Activated CD4-positive, CD25-positive, alpha-beta regulatory T cell (primary cell): Measurements from ENCODE around the gene DUSP28.
"Not testable (repeated sequence)": the region's sequence is repeated elsewhere in the genome, so short reads cannot be mapped to it uniquely, and the experiment has no call there.

Source experiments
- DNase-seq, 4 experiments: peaks; one replicate each; lab custom pipeline; 2025; lab: John Stamatoyannopoulos, UW

The DUSP28 gene

DNA sequence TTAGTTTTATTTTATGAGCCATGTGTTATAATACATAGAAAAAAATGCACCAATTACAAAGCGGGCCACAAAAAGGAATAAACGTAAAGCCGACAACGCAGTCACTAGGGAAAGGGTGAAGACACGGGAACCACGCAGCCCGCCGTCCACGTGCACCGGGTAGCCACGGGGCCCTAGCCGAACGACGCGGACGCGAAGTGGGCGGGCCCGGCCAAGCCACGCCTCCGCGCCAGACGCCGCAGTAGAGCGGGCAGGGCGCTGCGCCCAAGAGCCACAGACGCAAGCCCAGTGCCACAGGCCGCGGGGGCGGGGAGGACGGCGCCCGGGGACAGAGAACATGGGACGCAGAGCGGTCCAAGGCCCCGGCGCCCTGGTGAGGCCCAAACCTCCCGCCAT lies at the start of gene DUSP28:
TSS of gene DUSP28 (plus strand) at position 274 of the 396 bp plus-strand sequence. CDS start 328 bp downstream, outside the sequence.
- peak; percentile 71 to 85 (median 80) for DNase-seq

- no peak for DNase-seq
Observed at GRCh38 chr2:240510513-240511210, 49.5 kb upstream of the DUSP28 start.

DNA sequence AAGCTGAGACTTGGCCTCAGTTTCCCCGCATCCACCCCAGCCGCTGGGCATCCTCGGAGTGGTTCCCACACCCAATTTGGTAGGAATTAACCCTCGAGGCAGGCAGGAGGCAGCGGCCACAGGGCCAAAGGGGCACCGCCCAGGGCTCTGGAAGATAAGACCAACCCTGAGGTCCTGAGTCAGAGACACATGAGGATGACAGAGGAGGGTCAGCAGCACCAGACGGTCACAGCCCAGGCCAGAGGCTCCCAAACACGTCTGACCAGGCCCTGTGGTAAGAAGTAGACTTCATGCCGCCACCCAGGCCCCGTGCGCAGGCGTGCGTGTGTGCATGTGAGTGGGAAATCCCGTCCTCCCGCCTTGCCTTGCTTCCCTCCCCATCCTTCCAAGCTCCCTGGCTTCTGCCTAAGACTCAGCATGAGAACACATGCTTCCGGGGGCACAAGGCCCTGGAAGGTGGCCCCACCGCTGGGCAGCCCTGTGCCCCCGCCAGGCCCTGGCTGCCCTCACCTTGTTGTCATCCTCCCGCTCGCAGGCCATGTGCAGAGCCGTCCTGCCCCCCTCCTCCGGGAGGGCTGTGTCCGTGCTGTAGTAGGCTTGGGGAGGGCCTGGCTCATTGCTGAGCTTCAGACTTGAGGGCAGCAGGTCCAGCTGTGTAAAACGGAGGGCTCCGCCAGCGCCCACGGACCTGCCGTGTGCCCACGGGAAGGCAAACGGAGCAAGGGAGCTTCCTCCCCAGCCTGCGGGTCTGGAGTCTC lies 48.6 kb upstream of the DUSP28 start:
- DNase-seq, result no peak

- DNase-seq, result no peak
Observed at GRCh38 chr2:240512109-240512485, 48.1 kb upstream of the DUSP28 start.

- DNase-seq, result no peak
Observed at GRCh38 chr2:240512666-240513535, 47.3 kb upstream of the DUSP28 start.

DNA sequence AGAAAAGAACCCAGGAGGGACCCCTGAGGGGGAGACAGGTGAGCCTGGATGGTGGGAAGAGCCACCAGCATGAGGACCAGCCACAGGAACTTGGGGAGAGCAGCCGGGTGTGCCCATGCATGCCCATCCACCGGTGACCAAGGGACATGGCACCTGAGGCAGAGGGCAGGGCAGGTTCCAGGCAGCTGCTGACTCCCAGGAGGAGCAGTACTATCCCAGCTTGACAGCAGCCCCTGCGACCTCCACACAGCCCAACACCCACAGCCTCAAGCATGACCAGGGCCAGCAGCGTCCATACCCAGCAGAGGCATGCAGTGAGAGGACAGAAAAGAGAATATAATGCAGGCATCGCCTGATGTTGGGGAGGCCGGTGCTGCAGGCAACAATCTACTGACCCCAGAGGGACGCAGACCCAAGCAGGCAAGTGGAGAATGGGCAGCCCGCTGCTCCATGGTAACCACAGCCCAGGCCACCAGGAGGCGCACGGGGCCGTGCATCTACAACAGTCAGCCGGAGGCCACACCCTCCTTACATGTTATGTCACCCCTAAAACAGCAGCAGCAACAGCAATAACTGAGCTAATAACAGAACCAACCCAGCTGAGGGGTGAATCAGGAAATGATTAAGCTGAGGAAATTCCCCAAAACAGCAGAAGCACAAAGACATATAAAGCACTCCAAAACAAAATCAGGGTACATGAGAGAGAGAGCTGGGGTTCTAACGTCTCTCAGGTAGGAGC lies 46.4 kb upstream of the DUSP28 start:
- DNase-seq, result peak; percentile 71 to 83 (median 72)

DNA sequence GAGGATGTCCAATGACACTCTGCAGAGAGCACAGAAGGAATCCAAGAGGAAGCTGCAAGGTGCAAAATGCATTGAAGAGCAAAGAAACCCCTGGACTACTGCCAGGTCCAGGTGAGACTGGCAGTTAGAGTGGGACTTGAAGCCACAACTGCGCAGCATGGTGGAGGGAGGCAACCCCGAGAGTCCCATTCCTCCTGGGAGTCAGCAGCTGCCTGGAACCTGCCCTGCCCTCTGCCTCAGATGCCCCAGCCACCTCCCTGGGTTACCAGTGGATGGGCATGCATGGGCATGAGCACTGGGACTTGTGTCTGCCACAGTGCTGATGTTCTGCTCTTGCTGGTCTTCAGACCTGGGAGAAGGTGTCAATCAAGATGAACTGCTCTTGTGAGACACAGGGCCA lies 45.5 kb upstream of the DUSP28 start:
- DNase-seq, result no peak

DNA sequence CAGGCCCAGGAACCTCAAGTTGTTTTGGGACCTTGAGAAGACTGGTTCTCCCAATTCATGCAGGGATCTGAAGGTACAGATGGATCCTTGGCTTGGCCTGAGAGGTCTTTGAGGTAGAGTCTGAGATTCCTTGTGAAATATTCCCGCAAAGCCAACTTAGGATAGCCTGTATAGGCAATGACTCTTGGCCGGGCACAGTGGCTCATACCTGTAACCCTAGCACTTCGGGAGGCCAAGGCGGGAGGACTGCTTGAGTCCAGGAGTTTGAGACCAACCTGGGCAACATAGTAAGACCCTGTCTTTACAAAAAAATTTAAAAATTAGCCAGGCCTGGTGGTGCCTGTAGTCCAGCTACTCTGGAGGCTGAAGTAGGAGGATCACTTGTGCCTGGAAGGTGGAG lies 42.8 kb upstream of the DUSP28 start:
- no peak for DNase-seq

- DNase-seq, result no peak
Observed at GRCh38 chr2:240518981-240519380, 41.2 kb upstream of the DUSP28 start.

GRCh38 chr2:240519396-240520129 lies 40.6 kb upstream of the DUSP28 start:
- no peak for DNase-seq

- no peak for DNase-seq
Observed at GRCh38 chr2:240520130-240520973, 39.8 kb upstream of the DUSP28 start.

DNA sequence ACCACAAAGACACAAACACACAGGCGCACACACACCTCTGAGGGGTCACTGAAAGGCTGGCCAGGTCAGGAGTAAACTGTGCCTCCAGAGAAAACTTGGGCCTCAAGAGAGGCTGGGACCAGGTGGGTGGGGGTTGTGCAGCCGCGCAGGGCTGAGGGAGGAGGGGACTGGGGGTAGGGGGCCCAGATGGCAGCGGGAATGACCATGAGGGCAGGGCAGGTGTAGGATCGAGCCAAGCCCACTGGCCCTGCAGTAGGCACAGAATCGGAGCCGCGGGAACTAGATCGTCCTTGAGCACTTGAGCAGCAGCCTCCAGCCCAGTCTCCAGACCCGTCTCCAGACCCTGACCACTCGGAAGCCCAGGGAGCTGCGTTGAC lies 39.2 kb upstream of the DUSP28 start:
- DNase-seq, result no peak

GRCh38 chr2:240521885-240522284 lies 38.3 kb upstream of the DUSP28 start:
- DNase-seq, result not testable (repeated sequence)

- no peak for DNase-seq
Observed at GRCh38 chr2:240522406-240522805, 37.8 kb upstream of the DUSP28 start.

DNA sequence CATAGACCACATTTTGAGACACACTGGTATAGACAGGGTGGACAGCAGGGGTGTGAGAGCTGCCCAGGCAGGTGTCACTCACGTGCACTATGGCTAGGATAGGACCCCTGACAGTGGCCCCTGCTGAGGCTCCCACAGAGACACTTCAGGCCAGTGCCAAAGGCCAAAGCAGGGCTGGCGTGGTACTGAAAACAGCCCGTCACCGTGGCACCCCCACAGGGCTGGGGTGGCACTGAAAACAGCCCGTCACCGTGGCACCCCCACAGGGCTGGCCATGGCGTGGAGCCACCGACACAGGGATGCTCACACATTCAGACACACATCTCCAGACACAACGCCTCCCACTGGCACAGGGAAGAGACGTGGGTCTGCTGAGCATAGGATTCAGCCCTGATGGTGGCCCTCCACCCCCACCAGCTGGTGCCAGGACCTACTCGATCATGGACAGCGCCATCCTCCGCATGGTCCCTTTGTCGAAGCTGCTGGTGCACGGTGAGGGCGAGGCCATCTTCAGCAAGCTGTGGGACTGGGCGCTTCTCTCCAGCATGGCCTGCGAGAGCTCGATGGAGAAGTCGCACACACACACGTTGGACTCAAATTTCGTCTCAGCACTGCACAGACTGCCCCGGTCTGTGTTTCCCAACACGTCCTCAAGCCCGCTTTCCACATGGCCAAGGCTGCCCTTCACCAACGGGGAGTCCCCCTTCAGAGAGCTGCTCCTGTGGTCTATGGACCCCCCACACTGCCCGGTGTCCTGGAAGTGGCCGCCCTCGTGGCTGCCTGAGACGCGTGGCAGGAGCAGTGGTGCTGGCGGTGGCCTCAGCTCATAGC lies 36.5 kb upstream of the DUSP28 start:
- no peak for DNase-seq

GRCh38 chr2:240524963-240525718 lies 35.0 kb upstream of the DUSP28 start:
- no peak for DNase-seq

DNA sequence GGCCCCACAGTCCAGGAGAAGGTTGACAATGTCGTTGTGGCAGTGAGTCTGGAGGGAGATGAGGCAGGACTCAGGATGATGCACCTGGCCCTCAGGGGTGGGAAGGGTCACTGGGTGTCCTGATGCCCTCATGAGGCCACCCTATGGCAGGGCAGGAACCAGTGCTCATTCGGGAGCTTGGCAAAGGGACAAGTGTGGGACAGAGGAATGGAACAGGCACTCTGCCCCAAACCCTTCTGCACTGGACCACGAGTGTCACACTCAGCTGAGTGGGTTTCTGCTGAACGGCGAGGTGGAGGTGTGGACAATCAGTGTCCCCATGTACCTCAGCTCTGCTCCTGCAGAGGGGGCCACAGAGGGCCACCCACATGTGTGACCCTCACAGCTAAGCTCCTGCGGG lies 34.4 kb upstream of the DUSP28 start:
- no peak for DNase-seq

GRCh38 chr2:240526521-240526920 lies 33.6 kb upstream of the DUSP28 start:
- DNase-seq, result no peak
